Epithelial cell of alveolus of lung (primary cell): ENCODE results near the gene ZNF142. TPM values are rescaled to one million over a fixed set of nuclear protein-coding genes. Genes with fewer than 3 reads are reported as not detected.

ENCODE experiments used
- total RNA-seq: library from RNA; depleted of rRNA; stranded (reverse); fragments of >200 nt; gene quantifications from 2 replicates; pipeline ENCODE4 v1.2.1, GENCODE V29; 2015

The ZNF142 gene
- 11.2 and 16.9 TPM in 2 replicates for total RNA-seq

GRCh38 chr2:218659258-218659987 is at the start of gene ZNF142, which contains the start of gene BCS1L:
Gene ZNF142, minus strand, starts transcription at chr2:218659623. Its CDS starts 3,194 bp downstream, at chr2:218656429.
Gene BCS1L, plus strand, starts transcription at chr2:218659683. Its CDS starts 1,305 bp downstream, at chr2:218660988.

GRCh38 chr2:218671654-218672566 is 12.5 kb upstream of the ZNF142 start, which contains the start of the genes RNF25 and STK36:
Gene RNF25, minus strand, starts transcription at chr2:218672002. Its CDS starts 32 bp downstream, at chr2:218671970.
Gene STK36, plus strand, starts transcription at chr2:218672086. Its CDS starts 744 bp downstream, at chr2:218672830.

GRCh38 chr2:218607436-218608115 is 51.8 kb downstream of the ZNF142 start, which contains the start of gene PLCD4:
Gene PLCD4, plus strand, starts transcription at chr2:218607899. Its CDS starts 7,841 bp downstream, at chr2:218615740.

Other genes starting within 250 kb of the ZNF142 start
- not detected in 2 replicates for gene VIL1, start 240.5 kb downstream of the ZNF142 start, total RNA-seq
- 5.5 and 6.6 TPM in 2 replicates for gene USP37, start 91.3 kb downstream of the ZNF142 start, total RNA-seq
- 39.6 and 68.0 TPM in 2 replicates for gene CNOT9, start 90.8 kb downstream of the ZNF142 start, total RNA-seq
- 0.13 and 9.3 TPM in 2 replicates for gene PLCD4, start 51.7 kb downstream of the ZNF142 start, total RNA-seq
- 30.1 and 45.3 TPM in 2 replicates for gene BCS1L, start 60 bp upstream of the ZNF142 start, total RNA-seq
- 24.0 and 24.7 TPM in 2 replicates for gene RNF25, start 12.4 kb upstream of the ZNF142 start, total RNA-seq
- gene STK36, start 12.5 kb upstream of the ZNF142 start, total RNA-seq: 7.6 and 25.6 TPM in 2 replicates
- gene TTLL4, start 51.2 kb upstream of the ZNF142 start, total RNA-seq: 6.3 and 7.9 TPM in 2 replicates
- 13.3 and 30.4 TPM in 2 replicates for gene CYP27A1, start 122.5 kb upstream of the ZNF142 start, total RNA-seq
- 0.40 TPM in 1 of 2 replicates, not detected in the other for gene PRKAG3, start 172.2 kb upstream of the ZNF142 start, total RNA-seq
- gene WNT6, start 200.2 kb upstream of the ZNF142 start, total RNA-seq: not detected in 2 replicates
- gene WNT10A, start 221.2 kb upstream of the ZNF142 start, total RNA-seq: 0.08 TPM in 1 of 2 replicates, not detected in the other